Measurements from ENCODE around the gene PNLIPRP3.
A peak's percentile ranks its signal among the peaks of the same experiment; 100 is the strongest.

PNLIPRP3 gene

DNA sequence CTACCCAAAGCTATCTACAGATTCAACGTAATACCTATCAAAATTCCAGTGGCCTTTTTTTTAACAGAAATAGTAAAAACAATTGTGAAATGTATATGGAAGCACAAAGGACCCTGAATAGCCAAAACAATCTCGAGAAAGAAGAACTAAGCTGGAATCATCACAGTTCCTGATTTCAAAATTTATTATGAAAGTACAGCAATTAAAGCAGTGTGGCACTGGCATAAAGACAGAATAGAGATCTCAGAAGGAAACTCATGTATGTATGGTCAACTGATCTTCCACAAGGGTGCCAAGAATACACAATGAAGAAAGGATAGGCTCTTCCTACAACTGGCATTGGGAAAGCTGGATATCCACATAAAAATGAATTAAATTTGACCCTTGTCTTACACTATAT is 23.2 kb downstream of the PNLIPRP3 start:
- DNase-seq (ENCODE audit: low spot score) = no peak

DNA sequence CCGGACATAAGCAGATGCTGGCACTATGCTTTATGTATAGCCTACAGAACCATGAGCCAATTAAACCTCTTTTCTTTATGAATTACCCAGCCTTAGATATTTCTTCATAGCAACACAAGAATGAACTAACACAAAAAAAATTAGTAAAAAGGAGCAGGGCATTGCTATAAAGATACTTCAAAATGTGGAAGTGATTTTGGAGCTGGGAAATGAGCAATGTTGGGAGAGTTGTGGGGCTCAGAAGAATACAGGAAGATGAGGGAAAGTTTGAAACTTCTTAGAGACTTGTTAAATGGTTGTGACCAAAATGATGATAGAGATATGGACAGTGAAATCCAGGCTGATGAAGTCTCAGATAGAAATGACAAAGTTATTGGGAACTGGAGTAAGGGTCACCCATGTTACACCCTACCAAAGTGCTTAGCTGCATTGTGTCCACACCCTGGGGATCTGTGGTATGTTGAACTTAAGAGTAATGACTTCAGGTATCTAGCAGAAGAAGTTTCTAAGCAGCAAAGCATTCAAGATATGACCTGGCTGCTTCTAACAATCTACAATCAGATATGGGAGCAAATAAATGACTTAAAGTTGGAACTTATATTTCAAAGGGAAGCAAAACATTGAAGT is 24.2 kb downstream of the PNLIPRP3 start:
- no peak for DNase-seq (ENCODE audit: low spot score)

DNA sequence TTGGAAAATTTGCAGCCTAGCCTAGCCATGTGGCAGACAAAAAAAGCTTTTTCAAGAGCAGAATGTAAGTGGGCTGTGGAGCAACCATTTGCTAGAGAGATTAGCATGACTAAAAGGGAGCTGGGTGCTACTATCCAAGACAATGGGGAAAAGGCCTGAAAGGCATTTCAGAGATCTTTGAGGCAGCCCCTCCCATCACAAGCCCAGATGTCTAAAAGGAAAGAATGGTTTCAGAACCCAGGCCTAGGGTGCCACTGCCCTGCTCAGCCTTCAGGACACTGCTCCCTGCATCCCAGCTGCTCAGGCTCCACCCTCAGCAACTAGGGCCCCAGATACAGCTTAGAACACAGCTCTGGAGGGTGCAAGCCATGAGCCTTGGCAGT is 24.7 kb downstream of the PNLIPRP3 start:
- no peak for DNase-seq (ENCODE audit: low spot score)

DNA sequence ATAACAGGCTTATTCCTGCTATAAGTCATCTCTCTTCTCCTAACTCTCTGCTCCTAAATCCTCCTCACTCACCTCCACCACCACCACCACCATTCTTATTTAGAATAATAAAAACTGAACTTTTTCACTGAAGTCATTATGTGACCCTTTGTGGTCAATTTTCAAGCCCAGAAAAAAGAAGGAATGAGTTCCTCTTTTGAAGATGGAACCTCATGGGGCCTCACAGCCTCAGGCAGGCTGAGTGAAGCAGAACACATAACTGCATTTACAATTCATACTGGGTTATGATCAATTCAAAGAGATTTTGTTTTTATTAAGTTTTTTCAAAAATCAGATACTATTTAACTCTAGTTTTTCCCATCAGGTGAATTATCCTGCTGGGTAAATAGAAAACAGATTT is 29.8 kb downstream of the PNLIPRP3 start:
- no peak for DNase-seq (ENCODE audit: low spot score)

DNA sequence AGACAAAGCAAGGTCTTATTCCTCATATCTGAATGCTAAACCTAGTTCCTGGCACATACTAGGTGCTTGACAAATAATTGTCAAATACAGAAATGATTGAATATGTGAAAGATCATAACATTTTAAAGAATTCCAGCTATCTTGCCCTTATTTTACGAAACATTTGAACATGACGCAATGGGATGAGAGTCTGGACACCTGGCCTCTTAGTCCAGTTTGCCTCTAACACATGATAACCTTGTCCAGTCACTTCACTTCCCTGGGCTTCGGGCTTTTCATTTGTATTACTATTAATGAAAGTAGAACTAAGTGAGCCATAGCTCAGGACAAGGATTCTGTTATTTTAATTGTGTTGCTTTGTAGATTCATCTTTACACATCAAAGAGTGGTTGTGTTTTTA is 32.6 kb downstream of the PNLIPRP3 start:
- DNase-seq (ENCODE audit: low spot score) = no peak

DNA sequence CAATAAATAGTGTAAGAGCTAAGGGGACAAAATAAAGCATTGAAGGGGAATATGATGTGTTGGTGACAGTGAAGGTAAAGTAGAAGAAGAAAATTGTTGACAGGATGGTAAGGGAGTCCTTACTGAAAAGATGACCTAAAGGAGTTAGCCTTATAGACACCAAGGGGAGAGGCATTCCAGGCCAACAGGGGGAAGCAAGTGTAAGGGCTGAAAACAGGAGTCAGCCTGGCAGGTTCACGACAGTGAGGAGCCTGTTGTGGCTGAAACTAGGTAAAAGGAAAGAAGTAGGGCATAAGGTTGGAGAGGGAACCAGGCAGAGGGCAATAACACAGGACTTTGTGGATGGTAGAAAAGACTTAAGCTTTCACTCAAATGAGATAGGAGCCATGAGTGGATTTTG is 34.0 kb downstream of the PNLIPRP3 start:
- DNase-seq (ENCODE audit: low spot score) = no peak

DNA sequence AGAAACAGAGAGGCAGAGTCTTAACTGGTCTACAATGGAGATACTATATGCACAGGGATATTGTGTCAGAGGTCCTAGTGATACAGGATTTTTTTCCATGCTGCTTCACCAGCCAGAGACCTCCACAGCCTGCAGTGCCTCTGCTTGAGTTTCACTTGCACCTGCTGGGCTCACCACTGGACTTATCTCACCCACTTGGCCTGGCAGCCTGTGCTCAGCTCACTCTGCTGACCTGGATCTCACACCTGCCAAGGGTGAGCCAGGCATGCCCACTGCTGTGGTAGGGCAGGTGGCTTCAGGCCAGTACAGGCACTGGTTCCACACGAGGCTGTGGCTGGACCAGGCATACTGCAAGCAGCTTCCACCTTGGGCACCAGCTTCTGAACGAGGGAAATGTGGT is 36.6 kb downstream of the PNLIPRP3 start:
- DNase-seq (ENCODE audit: low spot score) = no peak

DNA sequence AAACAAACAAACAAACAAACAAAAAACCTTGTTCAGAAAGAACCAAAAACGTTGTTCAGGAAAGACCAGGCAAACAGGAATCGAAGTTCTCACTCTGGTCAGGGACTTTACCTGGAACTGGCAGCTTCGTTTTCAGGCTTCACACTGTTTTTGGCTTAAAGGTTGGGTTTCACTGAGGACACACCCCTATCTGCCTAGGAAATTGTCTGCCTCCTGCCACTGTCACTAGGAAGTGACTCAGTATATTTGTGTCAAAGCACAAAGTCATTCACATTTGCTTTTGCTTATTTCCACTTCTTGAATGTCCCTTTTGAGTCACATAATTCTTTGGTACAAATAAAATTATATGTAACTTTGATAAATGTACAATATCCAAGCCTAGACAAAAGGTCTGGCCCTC is 37.9 kb downstream of the PNLIPRP3 start:
- no peak for DNase-seq (ENCODE audit: low spot score)

DNA sequence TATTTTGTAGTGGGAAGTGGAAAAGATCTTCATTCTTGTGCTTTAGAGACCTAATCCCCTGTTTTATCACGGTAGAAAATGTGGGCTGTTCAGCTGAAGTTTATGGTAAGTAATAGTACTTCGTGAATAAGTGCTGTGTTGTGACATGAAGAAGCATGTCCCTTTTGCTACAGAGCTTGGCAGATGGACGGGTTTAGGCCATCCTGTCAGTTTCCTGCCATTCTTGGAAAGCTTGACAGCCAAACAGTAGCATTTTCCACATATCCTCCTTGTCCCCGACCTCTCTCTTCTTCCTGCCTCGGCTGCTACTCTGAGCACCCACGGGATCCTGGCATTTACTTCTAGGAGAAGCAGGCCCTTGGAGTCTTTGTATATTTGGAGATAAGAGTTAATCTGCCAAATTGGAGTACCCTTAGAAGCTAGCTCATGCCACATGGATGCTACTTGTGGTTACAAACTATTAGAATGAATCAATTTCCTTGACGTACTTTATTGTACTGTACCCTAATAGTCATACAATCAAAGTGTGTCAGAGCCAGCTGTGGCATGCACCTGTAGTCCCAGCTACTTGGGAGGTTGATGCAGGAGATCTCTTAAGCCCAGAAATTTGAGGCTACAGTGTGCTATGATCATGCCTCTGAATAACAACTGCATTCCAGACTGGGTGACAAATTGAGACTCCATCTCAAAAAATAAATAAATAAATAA is 39.2 kb downstream of the PNLIPRP3 start:
- DNase-seq (ENCODE audit: low spot score) = no peak

DNA sequence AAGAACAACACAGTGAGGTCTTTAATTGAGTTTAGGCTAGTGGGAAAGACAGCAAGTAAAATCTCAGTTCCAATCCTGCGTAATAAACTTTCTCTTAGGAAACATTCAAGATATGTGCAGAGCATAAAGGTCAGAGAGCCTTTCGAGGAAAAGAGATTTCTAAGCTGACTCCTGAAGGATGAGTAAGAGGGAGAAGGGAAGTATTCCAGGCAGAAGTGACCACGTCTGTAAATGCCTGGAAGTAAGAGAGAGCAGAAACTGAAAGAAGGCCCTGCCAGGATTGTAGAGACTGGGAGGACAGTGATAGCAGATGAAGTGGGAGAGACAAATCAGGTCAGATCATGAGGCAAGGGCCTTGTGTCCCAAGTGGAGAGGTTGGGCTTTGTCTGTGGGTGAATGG is 41.8 kb downstream of the PNLIPRP3 start:
- no peak for DNase-seq (ENCODE audit: low spot score)

DNA sequence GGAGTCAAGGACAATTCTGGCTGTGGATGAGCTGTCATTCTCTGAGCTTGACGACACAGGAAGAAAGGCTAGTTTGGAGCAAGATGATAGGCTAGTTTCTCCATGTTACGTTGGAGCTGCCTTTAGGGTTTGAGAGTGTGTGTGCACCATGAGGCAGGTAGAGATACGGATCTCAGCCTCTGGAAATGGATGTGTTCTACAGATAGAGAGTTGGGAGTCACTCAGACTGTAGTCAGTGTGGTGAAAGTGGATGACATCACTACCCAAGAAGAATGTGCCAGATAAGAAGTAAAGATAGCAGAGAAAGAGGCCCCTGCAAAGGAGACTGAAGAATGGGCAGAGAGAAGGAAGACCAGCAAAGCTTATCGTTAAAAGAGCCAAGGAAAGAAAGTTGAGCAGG is 42.4 kb downstream of the PNLIPRP3 start:
- no peak for DNase-seq (ENCODE audit: low spot score)

DNA sequence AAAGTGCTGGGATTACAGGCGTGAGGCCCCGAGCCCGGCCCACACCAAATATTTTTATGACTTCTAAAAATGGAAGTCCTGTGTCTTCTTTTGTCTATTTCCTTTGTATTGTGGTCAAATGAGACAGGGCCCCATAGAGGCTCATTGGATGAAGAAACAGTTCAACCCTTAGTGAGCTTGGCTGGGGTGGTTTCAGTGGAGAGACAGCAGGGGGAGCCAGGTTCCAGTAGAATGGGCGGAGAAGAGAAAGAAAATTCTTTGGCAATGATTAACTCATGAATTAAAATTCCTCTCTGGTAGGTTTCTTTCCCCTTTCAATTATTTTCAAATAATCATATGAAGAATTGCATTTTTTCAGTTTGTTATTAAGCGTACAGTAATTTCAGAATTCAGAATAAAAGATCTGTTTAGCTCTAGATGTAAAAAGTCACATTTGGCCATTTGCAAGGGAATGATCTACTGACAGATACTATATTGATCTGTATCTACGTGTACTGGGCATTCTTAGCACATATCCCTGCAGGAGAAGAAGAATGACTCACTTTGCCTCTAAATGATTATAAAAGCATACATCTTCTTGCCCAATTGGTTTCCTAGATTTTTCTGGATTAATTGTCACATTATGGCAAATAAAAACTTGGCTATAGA is 43.2 kb downstream of the PNLIPRP3 start:
- DNase-seq (ENCODE audit: low spot score) = peak; percentile 49

DNA sequence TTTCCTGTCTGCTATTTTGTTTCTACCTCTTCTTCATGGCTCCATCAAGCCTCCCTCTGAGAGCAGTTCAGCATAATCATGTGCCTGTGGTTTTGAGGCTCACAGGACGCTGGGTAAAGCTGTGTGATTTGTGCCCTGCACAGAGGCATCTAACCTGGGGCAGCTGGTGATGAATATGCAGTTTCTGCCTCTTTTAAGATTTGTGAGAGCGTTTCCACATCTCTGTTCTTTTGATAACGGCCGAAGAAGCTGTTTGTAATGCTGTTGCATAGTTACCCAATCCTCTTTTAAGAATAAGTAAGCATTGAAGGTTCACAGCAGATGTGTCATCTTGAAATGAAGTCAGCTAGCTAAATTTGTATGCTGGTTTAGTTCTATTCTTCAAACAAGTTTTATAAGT is 45.2 kb downstream of the PNLIPRP3 start:
- DNase-seq (ENCODE audit: low spot score) = no peak

DNA sequence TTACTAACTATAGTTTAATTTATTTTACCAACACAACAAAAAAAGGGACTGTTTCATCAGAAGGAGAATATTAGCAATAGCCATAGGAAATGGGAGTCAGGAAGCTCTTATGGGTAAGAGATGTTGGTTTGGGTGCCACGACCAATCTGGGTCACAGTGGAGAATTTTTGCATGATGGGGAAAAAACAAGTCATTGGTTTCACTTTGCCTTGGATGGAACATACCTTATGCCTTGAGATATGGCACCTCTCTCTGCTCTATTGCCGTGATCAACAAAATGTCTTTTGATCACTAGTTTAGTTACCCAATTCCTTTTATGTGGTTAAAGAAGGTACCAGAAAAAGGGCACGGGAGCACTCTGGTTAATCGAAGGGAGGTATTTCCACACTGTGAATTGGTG is 48.2 kb downstream of the PNLIPRP3 start:
- no peak for DNase-seq (ENCODE audit: low spot score)

DNA sequence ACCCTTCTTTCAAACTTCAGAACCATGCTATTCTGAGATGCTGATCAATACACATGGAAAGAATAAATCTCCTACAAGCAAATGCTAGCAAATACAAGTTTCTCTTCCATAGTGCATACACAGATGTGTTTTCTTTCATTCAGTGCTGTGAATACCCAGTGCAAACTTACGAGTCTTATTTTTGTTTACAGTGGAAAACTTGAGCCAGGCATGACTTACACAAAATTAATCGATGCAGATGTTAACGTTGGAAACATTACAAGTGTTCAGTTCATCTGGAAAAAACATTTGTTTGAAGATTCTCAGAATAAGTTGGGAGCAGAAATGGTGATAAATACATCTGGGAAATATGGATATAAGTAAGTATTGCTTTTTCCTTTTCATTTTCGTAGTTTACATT is 48.8 kb downstream of the PNLIPRP3 start:
- no peak for DNase-seq (ENCODE audit: low spot score)

DNA sequence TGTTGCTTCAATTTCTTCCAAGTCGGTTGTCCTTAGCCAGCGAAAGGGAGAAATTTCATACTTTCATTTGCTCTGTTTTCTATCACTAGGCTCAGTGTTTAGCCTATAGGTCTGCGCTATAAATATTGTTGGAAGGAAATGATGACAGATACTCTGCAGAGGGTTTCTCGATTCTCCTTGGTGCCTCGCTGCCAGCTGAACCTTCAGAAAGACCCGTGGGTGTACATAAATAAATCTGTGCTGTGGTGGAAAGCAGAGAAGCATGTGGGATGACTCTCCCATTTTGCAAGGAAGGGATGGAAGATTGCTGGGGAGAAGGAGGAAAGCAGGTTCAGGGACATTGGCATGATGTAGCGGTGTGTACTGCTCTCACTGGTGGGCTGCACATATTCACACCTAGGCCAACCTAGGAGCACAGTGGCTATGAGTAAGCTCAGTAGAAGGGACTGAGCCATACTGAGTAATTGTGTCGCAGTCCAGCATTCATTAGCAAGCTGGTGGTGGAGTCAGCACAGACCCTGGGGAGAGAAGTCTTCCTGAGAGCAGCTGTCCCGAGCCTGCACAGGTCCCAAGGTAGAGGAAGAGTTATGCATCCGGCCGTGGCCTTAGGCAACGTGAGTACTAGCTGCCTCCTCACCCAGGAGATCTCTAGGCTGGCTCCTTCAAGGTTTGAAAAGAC is 50.5 kb downstream of the PNLIPRP3 start:
- no peak for DNase-seq (ENCODE audit: low spot score)

DNA sequence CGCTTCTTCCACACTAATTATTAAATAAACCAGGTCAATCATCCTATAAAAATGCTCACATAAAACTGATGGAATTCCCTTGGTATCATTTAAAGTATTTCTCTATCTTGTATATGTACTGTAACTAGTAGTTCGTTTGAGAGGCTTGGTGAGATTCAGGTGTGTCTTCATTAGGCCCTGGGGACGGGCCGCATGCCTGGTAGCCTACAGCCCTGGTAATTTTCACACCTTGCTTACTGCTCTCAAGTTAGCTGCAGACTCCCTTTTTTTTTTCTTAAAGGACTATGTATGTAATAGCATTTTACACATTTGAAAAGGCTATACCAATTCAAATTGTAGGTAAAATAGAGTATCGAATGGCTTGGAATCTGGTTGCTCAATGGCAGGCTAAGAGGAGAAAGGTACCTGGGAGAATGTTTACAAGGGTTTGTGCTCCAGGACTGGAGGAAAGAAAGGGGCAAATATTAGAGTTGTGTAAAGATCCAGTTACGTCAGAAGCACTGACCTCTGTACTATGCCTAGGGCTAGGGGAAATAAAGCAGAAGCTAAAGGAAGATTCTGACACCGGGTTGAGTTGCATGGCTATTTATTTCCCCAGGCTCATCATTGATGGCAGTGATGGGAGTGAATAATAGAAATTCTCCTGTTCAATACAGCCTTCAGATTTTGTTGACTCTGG is 59.3 kb downstream of the PNLIPRP3 start:
- no peak for DNase-seq (ENCODE audit: low spot score)

DNA sequence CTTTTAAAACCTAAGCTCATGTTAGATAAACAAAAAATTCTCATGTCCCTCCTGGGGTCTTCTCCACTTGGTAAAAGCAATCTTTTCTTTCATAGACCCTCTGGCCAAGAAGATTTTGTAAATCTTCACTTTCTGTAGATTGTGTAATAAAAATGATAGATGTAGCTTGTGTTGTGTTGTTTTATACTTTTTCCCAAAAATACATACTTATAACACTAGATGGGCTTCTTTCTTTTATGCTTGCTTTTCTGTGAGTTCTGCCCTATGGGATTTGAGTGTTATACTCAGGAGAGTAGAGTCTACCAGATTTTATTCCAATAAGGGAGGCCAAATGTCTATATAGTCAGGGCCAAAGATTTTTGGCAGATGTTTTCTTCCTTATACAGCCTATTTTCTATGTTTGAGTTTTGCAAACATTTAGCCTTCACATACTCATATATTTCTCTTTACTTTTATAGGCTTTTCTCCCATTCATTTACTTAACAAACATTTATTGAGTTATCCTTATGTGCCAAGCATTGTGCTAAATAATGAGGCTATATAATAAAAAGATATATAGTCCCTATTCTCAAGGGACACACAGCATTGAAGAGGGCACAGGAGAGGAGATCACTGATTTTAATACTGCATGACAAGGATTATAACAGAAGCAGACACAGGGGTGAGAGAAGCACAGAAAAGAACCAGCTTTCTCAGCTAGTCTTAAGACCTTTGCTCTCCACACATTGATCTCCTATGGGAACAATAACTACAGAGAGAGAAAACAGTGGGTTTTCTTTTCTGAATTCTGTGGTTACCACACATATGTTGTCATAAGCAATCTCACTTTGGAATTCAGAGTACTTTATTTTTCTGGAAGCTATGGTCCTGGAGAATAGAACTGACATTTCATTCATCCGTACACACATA is 60.1 kb downstream of the PNLIPRP3 start:
- DNase-seq (ENCODE audit: low spot score) = no peak

DNA sequence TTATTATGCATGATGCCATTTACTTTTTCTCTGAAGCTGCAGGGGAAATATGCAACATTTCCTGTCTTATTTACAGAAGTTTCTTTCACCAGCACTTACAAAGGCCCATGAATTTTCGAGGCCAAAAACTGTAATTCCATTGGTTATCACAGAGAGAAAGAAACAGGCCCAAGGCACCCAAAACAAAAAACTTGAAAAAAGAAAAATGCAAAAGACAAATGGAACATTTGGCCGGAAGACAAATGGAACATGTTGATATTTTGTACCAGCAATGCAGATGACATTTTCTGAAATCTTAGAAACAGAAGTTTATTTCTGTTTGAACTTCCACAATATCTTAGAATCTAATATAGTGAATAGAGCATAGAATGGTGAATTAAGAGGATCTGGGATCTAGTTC is 61.8 kb downstream of the PNLIPRP3 start:
- no peak for DNase-seq (ENCODE audit: low spot score)

DNA sequence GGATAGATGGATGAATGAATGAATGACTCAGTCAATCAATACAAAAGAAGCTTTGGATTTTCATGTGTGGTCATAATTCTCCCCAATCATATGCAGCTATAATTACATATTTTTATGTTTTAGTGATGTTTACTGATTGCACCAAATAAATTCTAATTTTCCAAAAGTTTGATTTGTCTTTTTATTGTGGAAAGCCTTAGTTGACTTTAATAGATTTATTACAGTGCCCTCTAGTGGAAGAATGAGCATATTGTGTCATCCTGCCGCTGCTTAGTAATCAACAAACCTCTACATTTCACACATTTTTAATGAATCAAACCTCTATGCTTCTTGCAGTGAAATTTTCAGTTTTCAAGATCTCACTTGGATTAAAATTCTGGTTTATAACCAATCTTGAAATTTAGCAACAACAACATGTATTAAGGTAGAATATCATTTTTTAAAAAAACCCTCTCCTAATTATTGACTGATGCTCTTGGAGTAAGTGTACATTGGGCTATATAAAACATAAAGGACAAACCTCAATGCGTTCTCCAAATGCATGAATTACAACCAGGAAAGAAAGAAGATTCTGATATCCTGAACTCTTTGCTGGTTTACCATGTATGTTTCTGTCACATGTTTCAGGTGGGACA is 62.5 kb downstream of the PNLIPRP3 start:
- DNase-seq (ENCODE audit: low spot score) = no peak

DNA sequence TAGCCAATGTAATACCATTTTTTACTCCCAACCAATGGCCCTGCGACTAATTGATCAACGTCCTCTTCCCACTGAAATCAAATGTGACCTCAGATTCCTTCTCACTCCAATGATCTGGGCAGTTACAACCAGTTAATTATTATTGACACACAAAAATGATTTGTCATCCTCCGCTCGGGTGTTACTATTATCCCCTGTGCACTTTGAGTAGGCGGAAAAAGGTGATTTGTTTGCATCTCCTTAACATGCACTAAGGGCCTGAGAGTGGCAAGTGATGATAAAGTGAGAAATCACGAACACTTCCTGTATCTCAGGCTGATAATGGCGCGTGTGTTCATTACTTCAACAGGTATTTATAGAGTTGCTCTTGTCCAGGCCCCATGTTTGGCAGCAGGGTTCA is 77.1 kb downstream of the PNLIPRP3 start:
- DNase-seq (ENCODE audit: low spot score) = no peak

All from HuH-7.5 (cell line).